Spinal cord (tissue), 10 donors: Measurements from ENCODE around the gene AOAH. TPM values are rescaled to one million over a fixed set of nuclear protein-coding genes. Genes with fewer than 3 reads are reported as not detected.
"Not testable (repeated sequence)": the region's sequence is repeated elsewhere in the genome, so short reads cannot be mapped to it uniquely, and the experiment has no call there.

Source experiments
- DNase-seq, 6 donors: peaks; one replicate each; pipeline versions ENCODE4 v3.0.0 to v3.0.0-alpha.2; 2013 to 2015; ENCODE audit warnings: low spot score in 6 of 6, low read depth in 4 of 6
- H3K27ac ChIP-seq: one replicate; pipeline ENCODE4 v1.5.1; 2013; ENCODE audit warnings: low read depth, low read length, control low read depth
- H3K27me3 ChIP-seq: one replicate; pipeline ENCODE4 v1.6.1; 2013; ENCODE audit warnings: low read length; ENCODE audit not compliant: control insufficient read depth, insufficient read depth
- H3K36me3 ChIP-seq: one replicate; pipeline ENCODE4 v1.6.1; 2013; ENCODE audit warnings: low read length; ENCODE audit not compliant: control insufficient read depth, insufficient read depth
- H3K4me1 ChIP-seq: one replicate; pipeline ENCODE4 v1.6.1; 2013; ENCODE audit warnings: low read length; ENCODE audit not compliant: control insufficient read depth, insufficient read depth
- H3K4me3 ChIP-seq: one replicate; pipeline ENCODE4 v1.5.1; 2013; ENCODE audit warnings: low read depth, low read length, control low read depth
- H3K9me3 ChIP-seq: one replicate; pipeline ENCODE4 v1.6.1; 2013; ENCODE audit warnings: low read length; ENCODE audit not compliant: control insufficient read depth, insufficient read depth
- WGBS: methylation state at CpG from one replicate; pipeline ENCODE4 v1.1.5; 2013; ENCODE audit warnings: missing lambda C conversion rate; ENCODE audit not compliant: insufficient coverage; 5-methylcytosine and 5-hydroxymethylcytosine counted together
- polyA plus RNA-seq, 2 donors: library from polyadenylated mRNA; unstranded; fragments of 120-200 nt; gene quantifications; one replicate each; pipeline ENCODE4 v1.2.1, GENCODE V29; 2013; ENCODE audit not compliant: insufficient read length in 2 of 2
- total RNA-seq, 2 donors: library from RNA; depleted of rRNA in 1 of 2; stranded (reverse); fragments of 120-200 nt in 1 of 2; fragments of >200 nt in 1 of 2; gene quantifications; one replicate each; pipeline versions ENCODE4 v1.2.3 to v1.2.4, GENCODE V29; 2013 to 2014
- donor health status: healthy.

The AOAH gene
- total and polyA plus RNA-seq, 4 donors = 4.2 to 8.1 (median 5.3) TPM

DNA sequence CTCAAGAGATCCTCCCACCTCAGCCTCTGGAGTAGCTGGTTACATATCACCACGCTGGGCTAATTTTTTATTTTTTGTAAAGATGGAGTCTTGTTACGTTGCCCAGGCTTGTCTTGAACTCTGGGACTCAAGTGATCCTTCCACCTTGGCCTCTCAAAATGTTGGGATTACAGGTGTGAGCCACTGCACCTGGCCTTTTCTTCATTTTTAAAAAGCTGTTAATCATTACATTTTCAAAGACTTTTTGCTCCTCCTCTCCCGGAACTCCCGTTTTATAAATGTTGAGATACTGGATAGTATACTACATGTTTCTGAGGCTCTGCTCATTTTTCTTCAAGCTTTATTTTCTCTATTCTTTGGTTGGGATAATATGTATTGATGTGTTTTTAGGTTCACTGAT, 16.4 kb downstream of the AOAH start:
- Histone ChIP-seq H3K27me3 (no peaks in the 10 kb centered on the region), H3K36me3 (no peaks in the 10 kb centered on the region), H3K27ac (no peak overlapping the region), H3K4me3 (no peak overlapping the region), H3K4me1 (no peaks in the 10 kb centered on the region), H3K9me3 (no peaks in the 10 kb centered on the region)
- WGBS = 100% methylated on average over 1 of the region's 4 CpGs
- DNase-seq = no peak

DNA sequence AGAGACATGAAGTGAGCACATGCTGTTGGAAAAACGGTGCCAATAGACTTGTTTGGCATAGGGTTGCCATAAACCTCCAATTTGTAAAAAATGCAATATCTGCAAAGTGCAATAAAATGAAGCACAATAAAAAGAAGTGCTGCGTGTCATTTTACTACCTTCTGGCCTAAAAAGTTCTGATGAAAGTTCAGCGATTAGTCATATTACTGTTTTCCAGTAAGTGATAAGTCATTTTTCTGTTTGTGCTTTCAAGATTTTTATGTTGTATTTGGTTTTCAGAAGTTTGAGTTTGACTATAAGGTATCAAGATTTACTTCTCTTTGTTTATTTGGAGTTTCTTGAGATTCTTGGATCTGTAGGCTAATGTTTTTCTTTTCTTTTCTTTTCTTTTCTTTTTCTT, 16.8 kb downstream of the AOAH start:
- Histone ChIP-seq H3K27ac (no peak overlapping the region), H3K4me1 (no peaks in the 10 kb centered on the region), H3K9me3 (no peaks in the 10 kb centered on the region), H3K4me3 (no peak overlapping the region), H3K36me3 (no peaks in the 10 kb centered on the region), H3K27me3 (no peaks in the 10 kb centered on the region)
- 100% methylated on average over 2 of the region's 3 CpGs for WGBS
- DNase-seq = no peak

DNA sequence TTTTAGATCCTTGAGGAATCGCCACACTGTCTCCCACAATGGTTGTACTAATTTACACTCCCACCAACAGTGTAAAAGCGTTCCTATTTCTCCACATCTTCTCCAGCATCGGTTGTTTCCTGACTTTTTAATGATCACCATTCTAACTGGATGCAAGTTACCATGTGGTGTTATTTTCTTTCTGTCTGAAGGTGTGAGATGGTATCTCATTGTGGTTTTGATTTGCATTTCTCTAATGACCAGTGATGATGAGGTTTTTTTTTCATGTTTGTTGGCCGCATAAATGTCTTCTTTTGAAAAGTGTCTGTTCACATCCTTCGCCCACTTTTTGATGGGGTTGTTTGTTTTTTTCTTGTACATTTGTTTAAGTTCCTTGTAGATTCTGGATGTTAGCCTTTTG, 20.4 kb downstream of the AOAH start:
- H3K36me3 ChIP-seq, DNase-seq, H3K9me3 ChIP-seq, H3K27ac ChIP-seq, H3K27me3 ChIP-seq, H3K4me1 ChIP-seq, H3K4me3 ChIP-seq: not testable (repeated sequence)
- WGBS = no CpG with 5 or more reads among the region's 5 CpGs

DNA sequence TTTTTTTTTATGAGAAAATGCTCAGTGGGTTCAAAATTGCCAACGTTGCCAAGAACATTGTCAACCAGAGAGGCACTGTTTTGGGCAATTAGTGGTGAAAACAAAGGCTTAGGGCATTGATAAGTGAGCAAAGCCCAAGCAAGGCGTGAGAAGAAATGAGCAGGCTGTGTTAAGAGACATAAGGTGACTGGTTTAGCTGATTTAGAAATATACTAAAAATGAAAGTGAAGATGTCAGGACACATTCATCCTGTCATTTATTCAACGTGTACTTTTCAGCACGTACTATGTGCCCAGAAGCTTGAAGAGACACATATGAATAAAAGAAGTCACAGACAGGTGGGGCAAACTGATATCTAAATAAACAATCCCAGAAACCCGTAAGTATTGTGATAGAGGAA, 31.8 kb downstream of the AOAH start:
- DNase-seq = no peak
- H3K27me3 ChIP-seq = no peaks in the 10 kb centered on the region
- H3K4me1 ChIP-seq = no peaks in the 10 kb centered on the region
- H3K36me3 ChIP-seq = no peaks in the 10 kb centered on the region
- 65% methylated on average over 2 of the region's 5 CpGs for WGBS
- no peak overlapping the region for H3K27ac ChIP-seq
- no peaks in the 10 kb centered on the region for H3K9me3 ChIP-seq
- no peak overlapping the region for H3K4me3 ChIP-seq

DNA sequence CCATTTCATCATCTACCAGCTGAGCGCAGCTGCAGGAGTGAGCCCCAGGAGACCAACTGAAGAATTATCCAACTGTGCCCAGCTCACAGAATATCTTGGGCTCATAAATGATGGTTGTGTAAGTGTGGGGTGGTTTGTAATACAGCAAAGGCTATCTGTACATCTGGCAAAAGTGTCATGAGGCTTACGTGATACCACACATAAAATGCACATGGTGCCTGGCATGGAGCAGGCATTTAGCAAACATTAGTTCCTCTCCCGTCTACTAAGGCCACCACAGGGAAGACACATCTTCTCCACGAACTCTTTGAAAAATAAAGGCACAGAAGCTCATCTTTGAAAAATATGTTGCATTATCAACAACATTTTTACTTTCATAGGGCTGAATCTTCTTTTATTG, 32.3 kb downstream of the AOAH start:
- WGBS = 83% methylated on average over 1 of the region's 4 CpGs

DNA sequence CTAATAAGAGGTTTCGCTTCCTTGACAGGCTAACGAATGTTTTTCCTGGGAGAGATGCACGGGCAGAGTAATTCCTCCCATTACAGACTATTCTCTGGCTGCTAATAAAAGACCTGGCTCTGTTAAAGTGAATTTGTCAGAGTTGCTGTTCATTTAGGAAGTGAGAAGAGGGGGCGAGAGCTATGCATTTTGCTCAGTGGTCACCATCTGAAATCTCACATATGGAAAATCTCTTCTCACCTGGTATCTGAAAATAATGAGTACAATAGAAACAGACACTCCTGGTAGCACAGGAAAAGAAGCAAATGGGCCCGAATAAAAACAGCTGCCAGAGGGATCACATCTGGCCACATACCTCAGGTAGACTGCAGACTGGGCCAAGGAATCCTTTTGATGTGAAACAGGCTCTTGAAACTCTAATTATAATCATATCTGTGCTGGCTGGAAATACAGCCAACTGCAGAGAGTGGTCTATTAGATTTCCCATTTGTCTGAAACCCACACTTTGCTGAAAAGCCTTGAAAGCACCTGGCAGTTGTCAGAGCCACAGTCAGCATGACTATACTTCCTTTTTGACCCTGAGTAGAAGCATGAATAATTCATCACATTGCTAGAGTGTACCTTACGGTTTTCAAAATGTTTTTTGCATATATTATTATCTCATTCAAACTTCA, 33.6 kb downstream of the AOAH start:
- Histone ChIP-seq H3K27ac (no peak overlapping the region), H3K9me3 (no peaks in the 10 kb centered on the region), H3K27me3 (no peaks in the 10 kb centered on the region), H3K4me1 (no peaks in the 10 kb centered on the region), H3K36me3 (no peaks in the 10 kb centered on the region), H3K4me3 (no peak overlapping the region)
- 67% methylated on average over 1 of the region's 6 CpGs for WGBS
- peak in 2 of 6 donors; percentile 5 to 66 for DNase-seq

More for the DNA sequence above, 32.3 kb downstream of the AOAH start:
- Histone ChIP-seq H3K36me3 (no peaks in the 10 kb centered on the region), H3K9me3 (no peaks in the 10 kb centered on the region), H3K4me3 (no peak overlapping the region), H3K27ac (no peak overlapping the region), H3K4me1 (no peaks in the 10 kb centered on the region), H3K27me3 (no peaks in the 10 kb centered on the region)
- DNase-seq = no peak

DNA sequence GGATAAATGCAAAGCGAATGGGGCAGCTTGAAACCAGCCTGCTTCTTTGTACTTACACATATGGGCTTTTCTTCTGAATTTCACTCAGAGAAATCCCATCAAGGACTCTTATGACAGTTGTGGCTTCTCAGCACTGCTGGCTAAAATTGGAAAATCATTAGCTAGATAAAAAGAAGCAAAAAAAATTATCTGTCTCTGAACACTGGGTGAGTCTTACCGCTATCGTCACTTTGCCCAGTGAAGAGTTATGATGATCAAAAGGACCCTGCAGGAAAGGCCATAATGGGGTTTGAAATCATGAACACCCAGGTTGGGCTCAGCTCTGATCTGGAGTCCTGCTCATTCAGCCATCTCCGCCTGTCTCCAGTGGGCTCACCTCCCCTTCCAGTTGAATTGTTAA, 34.3 kb downstream of the AOAH start:
- no peaks in the 10 kb centered on the region for H3K9me3 ChIP-seq
- 79% methylated on average over 3 of the region's 4 CpGs for WGBS

DNA sequence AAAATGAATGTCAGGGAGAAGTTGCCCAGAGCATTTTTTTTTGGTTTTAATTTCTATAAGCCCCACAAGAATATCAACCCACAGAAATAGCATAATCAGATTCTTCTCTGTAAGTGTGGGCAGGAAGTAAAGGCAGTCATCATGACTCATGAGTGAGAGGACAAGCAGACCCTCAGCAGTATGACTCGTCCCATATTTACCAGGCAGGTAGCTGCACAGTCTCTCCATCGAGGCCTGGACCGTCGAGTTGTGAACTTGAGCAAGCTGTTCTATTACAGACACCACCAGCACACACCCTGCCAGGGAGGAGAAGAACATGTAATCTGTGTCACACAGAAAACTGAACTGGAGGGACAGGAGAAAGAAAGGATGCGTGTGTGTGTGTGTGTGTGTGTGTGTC, 37.8 kb downstream of the AOAH start:
- H3K27ac ChIP-seq = no peak overlapping the region

More for the DNA sequence above, 34.3 kb downstream of the AOAH start:
- Histone ChIP-seq H3K36me3 (no peaks in the 10 kb centered on the region), H3K27ac (no peak overlapping the region), H3K27me3 (no peaks in the 10 kb centered on the region), H3K4me3 (no peak overlapping the region), H3K4me1 (no peaks in the 10 kb centered on the region)
- DNase-seq = no peak

DNA sequence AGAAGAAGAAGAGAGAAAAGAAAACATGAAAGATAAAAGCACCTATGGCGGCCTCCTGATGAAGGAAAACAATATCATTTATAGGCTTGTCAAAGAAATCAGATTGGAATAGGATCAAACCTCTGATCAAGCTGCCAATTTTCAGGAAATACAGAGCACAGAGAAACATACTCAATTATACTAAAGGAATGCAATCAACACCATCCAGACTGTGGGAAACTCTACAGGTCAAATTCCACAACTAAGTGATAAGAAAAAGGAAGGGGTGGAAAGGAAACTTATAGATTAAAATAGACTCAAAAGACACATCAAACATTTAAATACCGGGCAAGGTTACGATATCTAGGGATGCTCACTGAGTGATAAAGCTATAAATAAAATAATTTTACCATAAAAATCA, 39.3 kb downstream of the AOAH start:
- DNase-seq = no peak

More for the DNA sequence above, 37.8 kb downstream of the AOAH start:
- Histone ChIP-seq H3K4me1 (no peaks in the 10 kb centered on the region), H3K36me3 (no peaks in the 10 kb centered on the region), H3K4me3 (no peak overlapping the region), H3K27me3 (no peaks in the 10 kb centered on the region), H3K9me3 (no peaks in the 10 kb centered on the region)
- WGBS = no CpG with 5 or more reads among the region's 5 CpGs
- DNase-seq = no peak

DNA sequence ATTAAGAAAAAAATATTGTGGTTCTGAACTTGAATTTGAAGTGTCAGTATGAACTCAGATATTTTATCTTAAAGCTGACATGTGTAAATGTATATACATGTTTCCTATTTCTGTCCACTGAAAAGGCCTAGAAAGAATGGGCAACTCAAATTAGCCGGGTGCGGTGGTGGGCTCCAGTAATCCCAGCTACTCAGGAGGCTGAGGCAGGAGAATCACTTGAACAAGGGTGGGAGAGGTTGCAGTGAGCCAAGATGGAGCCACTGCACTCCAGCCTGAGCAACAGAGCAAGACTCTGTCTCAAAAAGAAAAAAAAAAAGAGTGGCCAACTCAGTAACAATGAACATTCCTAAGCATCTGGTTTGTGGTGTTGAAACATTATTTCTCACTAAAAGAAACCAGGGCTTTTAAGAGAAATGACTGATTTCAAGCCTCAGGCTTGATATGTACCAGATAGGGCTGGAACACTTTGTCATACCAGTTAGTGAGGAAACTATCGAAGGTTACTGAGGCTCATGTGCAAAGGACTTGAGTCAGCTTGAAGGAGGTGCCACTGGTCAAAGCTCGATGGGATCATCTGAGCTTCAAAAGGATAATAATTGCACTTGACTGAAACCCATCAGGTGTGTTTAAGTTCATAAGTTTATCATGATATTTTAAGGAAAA, 40.5 kb downstream of the AOAH start:
- no peaks in the 10 kb centered on the region for H3K4me1 ChIP-seq
- H3K27ac ChIP-seq = no peak overlapping the region
- no peaks in the 10 kb centered on the region for H3K9me3 ChIP-seq
- no peaks in the 10 kb centered on the region for H3K36me3 ChIP-seq
- no peak overlapping the region for H3K4me3 ChIP-seq
- H3K27me3 ChIP-seq = no peaks in the 10 kb centered on the region
- no peak for DNase-seq
- 93% methylated on average over 3 of the region's 4 CpGs for WGBS

More for the DNA sequence above, 39.3 kb downstream of the AOAH start:
- no peaks in the 10 kb centered on the region for H3K27me3 ChIP-seq
- no peak overlapping the region for H3K4me3 ChIP-seq
- H3K9me3 ChIP-seq = no peaks in the 10 kb centered on the region
- no peak overlapping the region for H3K27ac ChIP-seq
- no CpG with 5 or more reads among the region's 3 CpGs for WGBS
- no peaks in the 10 kb centered on the region for H3K4me1 ChIP-seq
- no peaks in the 10 kb centered on the region for H3K36me3 ChIP-seq
